Lung (tissue), 12 donors: ENCODE results near the gene NAV2. TPM values are rescaled to one million over a fixed set of nuclear protein-coding genes. Genes with fewer than 3 reads are reported as not detected.

Experiments
- ATAC-seq: fragments of 200-7000 bp; cut with Tn5 transposase; one replicate; pipeline ENCODE4 v1.9.1; 2020; ENCODE audit warnings: moderate number of reproducible peaks; ENCODE audit not compliant: insufficient read depth, low FRiP score
- DNase-seq, 3 donors: peaks; one replicate each; pipeline ENCODE4 v3.0.0-alpha.2; 2013 to 2017
- H3K27ac ChIP-seq, 2 donors: one replicate each; pipeline ENCODE4 v1.5.1; 2013; ENCODE audit warnings: mild to moderate bottlenecking in 2 of 2, moderate library complexity in 2 of 2, control low read depth in 1 of 2, inconsistent platforms in 1 of 2, low read depth in 1 of 2, low read length in 1 of 2
- H3K27me3 ChIP-seq, 3 donors: one replicate each; pipeline ENCODE4 v1.5.1; 2013; ENCODE audit warnings: low read length in 2 of 3; ENCODE audit not compliant: control insufficient read depth in 3 of 3, insufficient read depth in 3 of 3
- H3K36me3 ChIP-seq, 4 donors: one replicate each; pipeline ENCODE4 v1.5.1; 2013; ENCODE audit warnings: low read length in 4 of 4, mild to moderate bottlenecking in 1 of 4, moderate library complexity in 1 of 4; ENCODE audit not compliant: control insufficient read depth in 4 of 4, insufficient read depth in 4 of 4
- H3K4me1 ChIP-seq, 5 donors: one replicate each; pipeline ENCODE4 v1.5.1; 2013; ENCODE audit warnings: low read length in 5 of 5, mild to moderate bottlenecking in 2 of 5, moderate library complexity in 1 of 5; ENCODE audit not compliant: control insufficient read depth in 5 of 5, insufficient read depth in 5 of 5
- H3K4me3 ChIP-seq: one replicate; pipeline ENCODE4 v1.5.1; 2013; ENCODE audit warnings: mild to moderate bottlenecking, control low read depth, moderate library complexity
- H3K9ac ChIP-seq, 2 donors: one replicate each; pipeline ENCODE4 v1.5.1; 2013; ENCODE audit warnings: low read length in 2 of 2, control low read depth in 1 of 2; ENCODE audit not compliant: insufficient read depth in 1 of 2
- H3K9me3 ChIP-seq, 4 donors: one replicate each; pipeline ENCODE4 v1.5.1; 2013; ENCODE audit warnings: low read length in 3 of 4, mild to moderate bottlenecking in 1 of 4, moderate library complexity in 1 of 4; ENCODE audit not compliant: control insufficient read depth in 4 of 4, insufficient read depth in 3 of 4
- CTCF ChIP-seq: IDR thresholded peaks from 2 replicates; pipeline ENCODE4 v1.5.1; 2012; ENCODE audit warnings: mild to moderate bottlenecking; ENCODE audit errors: control extremely low read depth, extremely low read depth
- WGBS, 2 donors: extraction: QIAGEN DNeasy Blood & Tissue Kit; methylation state at CpG; one replicate each; pipeline ENCODE4 v1.1.7; 2013; 5-methylcytosine and 5-hydroxymethylcytosine counted together
- polyA plus RNA-seq, 2 donors: library from polyadenylated mRNA; stranded (reverse); fragments of 200-250 nt; gene quantifications; one replicate each; pipeline ENCODE4 v1.2.1, GENCODE V29; 2013
- total RNA-seq, 2 donors: library from RNA; depleted of rRNA in 1 of 2; stranded (reverse); fragments of >200 nt in 1 of 2; gene quantifications; one replicate each; pipeline ENCODE4 v1.2.1, GENCODE V29; 2014 to 2021
- donor health status: control.
- donor health status: control.
- donor health status: Bipolar disorder and iron deficiency.
- donor health status: healthy.
- donor health status: DM: yes; HTN: yes; CAD: no.

Gene NAV2
- total and polyA plus RNA-seq, 4 donors = 6.8 to 47.9 (median 20.2) TPM

GRCh38 chr11:19940831-19941230 lies 228.2 kb downstream of the NAV2 start:
- peaks cover 0 to 16% (median 5%) of the 10 kb centered on the region in 4 donors for H3K36me3 ChIP-seq
- no peak overlapping the region for H3K27ac ChIP-seq
- no peak overlapping the region for H3K9ac ChIP-seq
- no peaks in the 10 kb centered on the region for H3K27me3 ChIP-seq
- no peak overlapping the region for H3K4me3 ChIP-seq
- DNase-seq (no peak), ATAC-seq (no peak)
- H3K9me3 ChIP-seq = no peaks in the 10 kb centered on the region
- 92 to 97% methylated on average over 6 of the region's 6 CpGs for WGBS, 2 donors
- no peak for TF ChIP-seq CTCF
- H3K4me1 ChIP-seq = no peaks in the 10 kb centered on the region

DNA sequence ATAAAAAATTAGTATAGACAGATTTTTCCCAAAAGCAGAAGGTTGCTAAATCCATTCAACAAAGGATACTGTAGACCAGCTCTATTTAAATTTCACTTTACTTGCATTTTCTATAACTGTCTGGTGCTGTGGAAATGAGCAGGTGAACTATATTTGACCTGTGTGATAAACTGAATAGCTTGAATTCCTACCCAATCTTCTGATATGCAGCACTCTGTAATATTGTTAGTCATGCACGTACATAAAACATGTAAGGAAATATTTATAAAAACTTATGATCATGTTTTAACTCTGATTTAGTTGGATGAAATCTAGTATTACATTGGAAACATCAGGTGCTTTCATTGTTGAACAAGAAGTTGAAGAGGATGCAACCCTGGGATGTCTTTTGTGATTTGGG lies 234.0 kb downstream of the NAV2 start:
- Histone ChIP-seq H3K4me3 (no peak overlapping the region), H3K9me3 (no peaks in the 10 kb centered on the region), H3K27ac (no peak overlapping the region), H3K9ac (no peak overlapping the region), H3K36me3 (peaks cover 6 to 48% (median 13%) of the 10 kb centered on the region in 4 donors), H3K4me1 (peaks cover 0 to 1% (median 0%) of the 10 kb centered on the region in 5 donors), H3K27me3 (no peaks in the 10 kb centered on the region)
- DNase-seq = no peak
- whole genome bisulfite sequencing, 2 donors = 79 to 94% methylated on average over 1 of the region's 1 CpG
- no peak for TF ChIP-seq CTCF
- ATAC-seq = no peak

DNA sequence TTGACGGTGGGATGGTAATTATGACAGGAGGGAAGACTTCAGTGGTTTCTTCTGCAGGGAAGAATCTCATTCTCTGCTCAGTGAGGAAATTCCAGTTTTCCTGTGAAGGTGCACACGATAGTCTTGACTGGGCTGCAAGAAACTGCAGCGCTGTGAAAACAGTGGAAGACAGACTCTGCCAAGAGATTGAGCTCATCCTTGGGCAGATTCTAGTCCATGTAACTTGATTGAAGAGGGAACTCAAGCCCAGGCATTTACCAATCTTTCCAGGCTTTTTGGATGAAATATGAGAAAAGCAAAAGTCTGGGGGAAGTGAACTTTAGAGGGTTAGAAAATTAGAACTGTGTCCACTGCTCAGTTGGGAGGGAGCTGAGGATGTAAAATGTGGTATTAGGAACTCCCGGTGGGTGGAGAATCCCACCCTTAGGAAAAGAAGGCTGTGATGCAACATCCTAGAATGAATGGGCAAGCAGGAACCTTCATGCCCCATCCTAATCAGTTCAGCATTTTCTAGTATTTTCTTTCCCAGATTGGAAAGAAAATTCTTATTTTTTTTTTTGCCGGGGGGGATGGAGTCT lies 235.0 kb downstream of the NAV2 start:
- TF ChIP-seq CTCF = no peak
- H3K9me3 ChIP-seq = no peaks in the 10 kb centered on the region
- WGBS, 2 donors = 71 to 72% methylated on average over 5 of the region's 5 CpGs
- no peaks in the 10 kb centered on the region for H3K27me3 ChIP-seq
- no peak overlapping the region for H3K9ac ChIP-seq
- H3K36me3 ChIP-seq = peaks cover 6 to 44% (median 12%) of the 10 kb centered on the region in 4 donors
- ATAC-seq (no peak), DNase-seq (no peak)
- no peak overlapping the region for H3K27ac ChIP-seq
- H3K4me3 ChIP-seq = no peak overlapping the region
- peaks cover 0 to 7% (median 5%) of the 10 kb centered on the region in 5 donors for H3K4me1 ChIP-seq

- no peak overlapping the region for H3K4me3 ChIP-seq
- no peaks in the 10 kb centered on the region for H3K9me3 ChIP-seq
- no peak for ATAC-seq
- H3K4me1 ChIP-seq = peaks cover 3 to 20% (median 6%) of the 10 kb centered on the region in 5 donors
- H3K27ac ChIP-seq = no peak overlapping the region
- H3K27me3 ChIP-seq = no peaks in the 10 kb centered on the region
- no peak for TF ChIP-seq CTCF
- WGBS, 2 donors = 94 to 96% methylated on average over 7 of the region's 7 CpGs
- H3K9ac ChIP-seq = no peak overlapping the region
- H3K36me3 ChIP-seq = peaks cover 6 to 40% (median 12%) of the 10 kb centered on the region in 4 donors
- no peak for DNase-seq
These were observed 237.0 kb downstream of the NAV2 start for GRCh38 chr11:19949606-19950005.
